ENCODE results near the gene SLC10A7. TPM values are rescaled to one million over a fixed set of nuclear protein-coding genes. Genes with fewer than 3 reads are reported as not detected.
A peak's percentile ranks its signal among the peaks of the same experiment; 100 is the strongest.

Gene SLC10A7
- total and polyA plus RNA-seq, 10 of the 15 experiments (the other 5 are each of a cell fraction or from before 2014, with no cell fraction given), result 4.6 to 23.7 (median 15.6) TPM

- TF ChIP-seq ZNF592 (IDR thresholded peaks at IDR 0.05), result no peak
- TF ChIP-seq POU2F2 (IDR thresholded peaks at IDR 0.05; ENCODE audit: borderline replicate concordance, low read depth, low read length), result no peak
- no peak for TF ChIP-seq USF1 (IDR thresholded peaks at IDR 0.05; ENCODE audit: borderline replicate concordance, extremely low read length, insufficient read depth, low read depth, low read length)
- TF ChIP-seq SIX5 (IDR thresholded peaks at IDR 0.05; ENCODE audit: low read depth, low read length, severe bottlenecking), result no peak
- no peak for TF ChIP-seq EGR1 (IDR thresholded peaks at IDR 0.05; ENCODE audit: borderline replicate concordance in 1 of 2, low read depth in 2 of 2, low read length in 2 of 2)
- TF ChIP-seq HDAC2 (IDR thresholded peaks at IDR 0.05), result no peak
- 0 out of 2 replicates have a peak, but pooled peaks have one; percentile 43 for TF ChIP-seq ZNF217 (IDR thresholded peaks at IDR 0.05)
- TF ChIP-seq ZSCAN29 (IDR thresholded peaks at IDR 0.05), result no peak
- TF ChIP-seq RCOR1 (conservative IDR thresholded peaks at IDR 0.05; ENCODE audit: low read depth, low read length), result no peak
- TF ChIP-seq NKRF (conservative IDR thresholded peaks at IDR 0.05), result no peak
- TF ChIP-seq NR2C2 (IDR thresholded peaks at IDR 0.05; ENCODE audit: borderline replicate concordance, control insufficient read depth, insufficient read length, low read depth), result no peak
- no peak; the same call in 1 of the 2 replicates for TF ChIP-seq GATAD2B (conservative IDR thresholded peaks at IDR 0.05; ENCODE audit: low read depth)
- no peak for TF ChIP-seq CEBPZ (IDR thresholded peaks at IDR 0.05; ENCODE audit: low read depth, low read length)
- TF ChIP-seq ZBTB11 (CRISPR knock-in tag; IDR thresholded peaks at IDR 0.05), result no peak
These were observed 252.5 kb downstream of the SLC10A7 start (continued) for GRCh38 chr4:146269228-146269653.
